Keratinocyte (primary cell): ENCODE results near the gene HOXA10. TPM values are rescaled to one million over a fixed set of nuclear protein-coding genes. Genes with fewer than 3 reads are reported as not detected.

Experiments used
- DNase-seq: peaks from one replicate; pipeline ENCODE4 v3.0.0-alpha.2; 2011; ENCODE audit warnings: low read depth, missing footprints, low spot score
- FAIRE-seq: peaks from 2 replicates; lab custom pipeline; 2011; peaks lifted over from hg19 to GRCh38; lab: Jason Lieb, UNC
- H2AFZ ChIP-seq: 2 replicates; pipeline ENCODE4 v1.6.0; 2012; ENCODE audit warnings: low read length, control low read depth, inconsistent platforms; ENCODE audit not compliant: control insufficient read depth
- H3K27ac ChIP-seq: 2 replicates; pipeline ENCODE4 v1.5.1; 2011; ENCODE audit warnings: low read length; ENCODE audit not compliant: control insufficient read depth, insufficient read depth
- H3K27me3 ChIP-seq: 3 replicates; pipeline ENCODE4 v1.6.0; 2011; ENCODE audit warnings: low read length; ENCODE audit not compliant: control insufficient read depth, insufficient read depth; ENCODE audit errors: extremely low read depth
- H3K36me3 ChIP-seq, 2 experiments: 2 replicates in 1 of 2; 3 replicates in 1 of 2; pipeline ENCODE4 v1.5.1; 2011; ENCODE audit warnings: low read length in 2 of 2, mild to moderate bottlenecking in 1 of 2; ENCODE audit not compliant: control insufficient read depth in 2 of 2, insufficient read depth in 2 of 2; ENCODE audit errors: extremely low read depth in 1 of 2
- H3K4me1 ChIP-seq: 3 replicates; pipeline ENCODE4 v1.5.1; 2011; ENCODE audit warnings: low read length; ENCODE audit not compliant: control insufficient read depth, insufficient read depth; ENCODE audit errors: extremely low read depth
- H3K4me2 ChIP-seq: 3 replicates; pipeline ENCODE4 v1.6.0; 2011; ENCODE audit warnings: low read depth, low read length; ENCODE audit not compliant: control insufficient read depth, insufficient read depth; ENCODE audit errors: extremely low read depth
- H3K4me3 ChIP-seq, 3 experiments: fragments of 200-600 bp in 1 of 3; sonication (generic) in 1 of 3; 2 replicates in 2 of 3; 3 replicates in 1 of 3; pipeline ENCODE4 v1.5.1; 2011 to 2016; ENCODE audit warnings: low read length in 3 of 3, mild to moderate bottlenecking in 3 of 3, control low read depth in 2 of 3, inconsistent platforms in 1 of 3, low read depth in 1 of 3, mixed read lengths in 1 of 3, mixed run types in 1 of 3, moderate library complexity in 1 of 3; ENCODE audit not compliant: control insufficient read depth in 2 of 3, insufficient read depth in 2 of 3; ENCODE audit errors: extremely low read depth in 1 of 3
- H3K79me2 ChIP-seq: 2 replicates; pipeline ENCODE4 v1.6.0; 2012; ENCODE audit warnings: low read length; ENCODE audit not compliant: control insufficient read depth, insufficient read depth
- H3K9ac ChIP-seq: 3 replicates; pipeline ENCODE4 v1.6.0; 2011; ENCODE audit warnings: low read length; ENCODE audit not compliant: control insufficient read depth, insufficient read depth; ENCODE audit errors: extremely low read depth
- H3K9me1 ChIP-seq: 3 replicates; pipeline ENCODE4 v1.6.0; 2011; ENCODE audit warnings: low read length; ENCODE audit not compliant: control insufficient read depth, insufficient read depth; ENCODE audit errors: extremely low read depth
- H3K9me3 ChIP-seq: 2 replicates; pipeline ENCODE4 v1.5.1; 2012; ENCODE audit warnings: low read depth, low read length; ENCODE audit not compliant: control insufficient read depth
- H4K20me1 ChIP-seq: 3 replicates; pipeline ENCODE4 v1.6.0; 2011; ENCODE audit warnings: low read length; ENCODE audit not compliant: control insufficient read depth, insufficient read depth; ENCODE audit errors: extremely low read depth
- EZH2 ChIP-seq: IDR thresholded peaks from one replicate; pipeline ENCODE4 v1.6.1; 2012; ENCODE audit warnings: inconsistent platforms, mild to moderate bottlenecking, low read length, moderate library complexity
- dilution Hi-C: fragments of 300-500 bp; cut with MboI; formaldehyde crosslinking; loops from one replicate; pipeline ENCODE4 v1.7.0; 2020; ENCODE audit warnings: low sequenced_read_pairs; ENCODE audit not compliant: extremely low pct_ligation_motif_present
- polyA minus RNA-seq, 3 experiments: library from RNA; depleted of rRNA, polyadenylated mRNA; stranded (reverse); fragments of >200 nt; gene quantifications; 1 replicate in 1 of 3; 2 replicates in 1 of 3; 3 replicates in 1 of 3; pipeline ENCODE4 v1.2.3, GENCODE V29; 2011
- polyA plus RNA-seq, 5 experiments: library from polyadenylated mRNA; depleted of rRNA in 3 of 5; stranded (reverse) in 3 of 5; stranded (forward) in 1 of 5; unstranded in 1 of 5; fragments of >200 nt; gene quantifications; 1 replicate in 1 of 5; 2 replicates in 3 of 5; 3 replicates in 1 of 5; pipeline versions ENCODE4 v1.2.1 to v1.2.3, GENCODE V29; 2011 to 2012; ENCODE audit warnings: missing spikeins in 2 of 5, low read depth in 1 of 5, low replicate concordance in 1 of 5
- TF ChIP-seq, protein P1 (sequence below), 3 experiments: IDR thresholded peaks in 1 of 3; conservative IDR thresholded peaks in 1 of 3; optimal IDR thresholded peaks in 1 of 3; 2 replicates in 2 of 3; 3 replicates in 1 of 3; pipeline versions ENCODE3 to v1.5.1; 2011; ENCODE audit warnings: low read length in 3 of 3, mild to moderate bottlenecking in 3 of 3, moderate library complexity in 2 of 3, control low read depth in 1 of 3, inconsistent platforms in 1 of 3; ENCODE audit not compliant: insufficient read depth in 2 of 3; ENCODE audit errors: extremely low read depth in 1 of 3

Gene HOXA10
- polyA plus RNA-seq, result 1.6 to 4.5 TPM (median 2.4 TPM) in 3 replicates
- polyA plus RNA-seq (2011; ENCODE audit: low read depth), result 0.40 TPM
- 2.0 and 2.2 TPM in 2 replicates for polyA plus RNA-seq (2011; cell fraction: cytosol; rRNA removed)
- polyA plus RNA-seq (2011; cell fraction: nucleus; rRNA removed), result 2.0 and 2.1 TPM in 2 replicates
- polyA plus RNA-seq (2012; ENCODE audit: low replicate concordance), result 2.5 and 9.5 TPM in 2 replicates
- polyA minus RNA-seq, result 1.9 to 5.1 TPM (median 3.0 TPM) in 3 replicates
- not detected for polyA minus RNA-seq (2011; cell fraction: cytosol; rRNA and poly(A)+ RNA removed)
- 0.47 and 0.84 TPM in 2 replicates for polyA minus RNA-seq (2011; cell fraction: nucleus; rRNA and poly(A)+ RNA removed)

GRCh38 chr7:27173956-27174873 is at the start of gene HOXA10:
Gene HOXA10, minus strand, starts transcription at chr7:27174320. Its CDS starts 14 bp downstream, at chr7:27174306.
- Histone ChIP-seq H3K4me3 (peak within 1 kb of the TSS; percentile 78 to 94 (median 84)), H3K9me1 (no peaks in the 10 kb centered on the region), H4K20me1 (no peaks in the 10 kb centered on the region), H3K4me1 (peaks cover 22% of the 10 kb centered on the region), H3K9me3 (no peaks in the 10 kb centered on the region), H3K4me2 (peak within 1 kb of the TSS; percentile 98), H3K27ac (peak within 1 kb of the TSS; percentile 54), H3K79me2 (peaks cover 35% of the 10 kb centered on the region), H3K9ac (peak within 1 kb of the TSS; percentile 83), H3K27me3 (peaks cover 6% of the 10 kb centered on the region), H2AFZ (peak within 1 kb of the TSS; percentile 67), H3K36me3 (peaks cover 0 to 4% of the 10 kb centered on the region in 2 experiments)
- DNase-seq, result no peak
- no peak for TF ChIP-seq EZH2
- TF ChIP-seq, protein P1, sequence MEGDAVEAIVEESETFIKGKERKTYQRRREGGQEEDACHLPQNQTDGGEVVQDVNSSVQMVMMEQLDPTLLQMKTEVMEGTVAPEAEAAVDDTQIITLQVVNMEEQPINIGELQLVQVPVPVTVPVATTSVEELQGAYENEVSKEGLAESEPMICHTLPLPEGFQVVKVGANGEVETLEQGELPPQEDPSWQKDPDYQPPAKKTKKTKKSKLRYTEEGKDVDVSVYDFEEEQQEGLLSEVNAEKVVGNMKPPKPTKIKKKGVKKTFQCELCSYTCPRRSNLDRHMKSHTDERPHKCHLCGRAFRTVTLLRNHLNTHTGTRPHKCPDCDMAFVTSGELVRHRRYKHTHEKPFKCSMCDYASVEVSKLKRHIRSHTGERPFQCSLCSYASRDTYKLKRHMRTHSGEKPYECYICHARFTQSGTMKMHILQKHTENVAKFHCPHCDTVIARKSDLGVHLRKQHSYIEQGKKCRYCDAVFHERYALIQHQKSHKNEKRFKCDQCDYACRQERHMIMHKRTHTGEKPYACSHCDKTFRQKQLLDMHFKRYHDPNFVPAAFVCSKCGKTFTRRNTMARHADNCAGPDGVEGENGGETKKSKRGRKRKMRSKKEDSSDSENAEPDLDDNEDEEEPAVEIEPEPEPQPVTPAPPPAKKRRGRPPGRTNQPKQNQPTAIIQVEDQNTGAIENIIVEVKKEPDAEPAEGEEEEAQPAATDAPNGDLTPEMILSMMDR (optimal IDR thresholded peaks at IDR 0.05 in 1 of 3, IDR thresholded peaks at IDR 0.05 in 1 of 3, conservative IDR thresholded peaks at IDR 0.05 in 1 of 3; ENCODE audit: extremely low read depth in 1 of 3, insufficient read depth in 2 of 3, low read length in 3 of 3), result no peak
- dilution Hi-C loops, result no loop called here
- FAIRE-seq, result no peak

DNA sequence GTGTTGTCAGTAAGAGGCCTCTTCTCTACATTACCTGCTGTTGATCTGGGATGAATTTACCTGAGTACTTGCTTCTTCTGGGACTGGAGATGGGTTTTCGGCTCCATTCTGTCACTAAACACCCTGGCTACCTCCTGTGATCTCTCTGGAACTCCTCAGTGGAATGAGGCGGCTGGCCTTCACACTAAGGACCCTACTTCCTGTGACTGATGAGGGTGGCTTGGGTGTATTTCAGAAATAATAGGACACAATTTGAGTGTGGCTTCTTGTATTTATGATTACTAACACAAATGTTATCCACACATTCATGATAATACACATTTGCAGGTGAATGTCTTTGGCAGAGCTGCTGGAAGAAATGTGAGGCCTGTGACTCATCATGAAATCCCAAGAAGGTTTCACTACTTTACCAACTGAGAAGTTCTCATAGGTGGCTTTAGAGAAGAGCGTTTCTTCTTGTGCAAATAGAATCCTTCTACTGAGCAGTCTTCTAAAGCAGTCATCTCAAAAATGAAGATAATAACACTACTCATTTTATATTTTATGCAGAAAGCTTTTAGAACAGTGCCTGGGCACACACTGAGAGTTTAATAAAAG is 47.2 kb upstream of the HOXA10 start:
- TF ChIP-seq, protein P1 (optimal IDR thresholded peaks at IDR 0.05 in 1 of 3, IDR thresholded peaks at IDR 0.05 in 1 of 3, conservative IDR thresholded peaks at IDR 0.05 in 1 of 3; ENCODE audit: extremely low read depth in 1 of 3, insufficient read depth in 2 of 3, low read length in 3 of 3), result no peak
- no peak for TF ChIP-seq EZH2
- Histone ChIP-seq H3K4me2 (no peak overlapping the region), H3K9me1 (no peaks in the 10 kb centered on the region), H3K4me1 (no peaks in the 10 kb centered on the region), H3K9me3 (no peaks in the 10 kb centered on the region), H3K27me3 (peaks cover 83% of the 10 kb centered on the region), H3K36me3 (no peaks in the 10 kb centered on the region), H4K20me1 (no peaks in the 10 kb centered on the region), H3K9ac (no peak overlapping the region), H3K79me2 (no peaks in the 10 kb centered on the region), H2AFZ (no peak overlapping the region), H3K27ac (no peak overlapping the region), H3K4me3 (no peak overlapping the region)
- DNase-seq (no peak), FAIRE-seq (no peak)
- dilution Hi-C loops, result loop anchor here (25.0 kb wide), 1 partner anchor 366 kb away; no protein-coding TSS in a partner anchor
